ENCODE results near the gene RIPPLY1.

The RIPPLY1 gene

GRCh38 chrX:106901781-106902219, 1.3 kb downstream of the RIPPLY1 start:
- Histone ChIP-seq H3K4me2 (no peak overlapping the region), H3K4me3 (no peak overlapping the region), H3K27ac (no peak overlapping the region), H3K4me1 (peaks cover 0 to 9% (median 2%) of the 10 kb centered on the region in 10 experiments; a peak in 3 of 20 replicates), H3K27me3 (peaks cover 81 to 99% (median 93%) of the 10 kb centered on the region in 11 experiments), H3K36me3 (no peaks in the 10 kb centered on the region), H4K20me1 (peaks cover 0 to 12% (median 0%) of the 10 kb centered on the region in 11 experiments; a peak in 9 of 22 replicates), H3K9ac (no peak overlapping the region), H3K9me3 (replicated peaks in 1 of 11) (no peaks in the 10 kb centered on the region)
- no peak for TF ChIP-seq Cebpa-rat (IDR thresholded peaks at IDR 0.05)

GRCh38 chrX:106901341-106901740, 1.8 kb downstream of the RIPPLY1 start:
- H3K9me3 ChIP-seq (replicated peaks in 1 of 11), result no peaks in the 10 kb centered on the region
- no peaks in the 10 kb centered on the region for H3K36me3 ChIP-seq
- no peak for TF ChIP-seq Cebpa-rat (IDR thresholded peaks at IDR 0.05)
- H3K4me2 ChIP-seq, result no peak overlapping the region
- no peak overlapping the region for H3K27ac ChIP-seq
- peaks cover 81 to 99% (median 93%) of the 10 kb centered on the region in 11 experiments for H3K27me3 ChIP-seq
- H3K4me3 ChIP-seq, result no peak overlapping the region
- no peak overlapping the region for H3K9ac ChIP-seq
- H3K4me1 ChIP-seq, result peaks cover 0 to 8% (median 2%) of the 10 kb centered on the region in 10 experiments; a peak in 3 of 20 replicates
- H4K20me1 ChIP-seq, result peaks cover 0 to 12% (median 0%) of the 10 kb centered on the region in 11 experiments; a peak in 9 of 22 replicates

GRCh38 chrX:106899841-106900240, 3.3 kb downstream of the RIPPLY1 start:
- Histone ChIP-seq H3K27me3 (peaks cover 81 to 99% (median 93%) of the 10 kb centered on the region in 11 experiments), H3K9me3 (replicated peaks in 1 of 11) (no peaks in the 10 kb centered on the region), H3K9ac (no peak overlapping the region), H3K36me3 (no peaks in the 10 kb centered on the region), H4K20me1 (peaks cover 0 to 10% (median 0%) of the 10 kb centered on the region in 11 experiments; a peak in 10 of 22 replicates), H3K27ac (no peak overlapping the region), H3K4me2 (no peak overlapping the region), H3K4me3 (no peak overlapping the region), H3K4me1 (peaks cover 0 to 9% (median 5%) of the 10 kb centered on the region in 10 experiments; a peak in 7 of 20 replicates)
- no peak for TF ChIP-seq Cebpa-rat (IDR thresholded peaks at IDR 0.05)

GRCh38 chrX:106899276-106899675, 3.9 kb downstream of the RIPPLY1 start:
- peaks cover 0 to 12% (median 6%) of the 10 kb centered on the region in 10 experiments; a peak in 7 of 20 replicates for H3K4me1 ChIP-seq
- no peaks in the 10 kb centered on the region for H3K36me3 ChIP-seq
- TF ChIP-seq Cebpa-rat (IDR thresholded peaks at IDR 0.05), result no peak
- no peaks in the 10 kb centered on the region for H3K9me3 ChIP-seq (replicated peaks in 1 of 11)
- no peak overlapping the region for H3K4me3 ChIP-seq
- no peak overlapping the region for H3K4me2 ChIP-seq
- H3K9ac ChIP-seq, result no peak overlapping the region
- peaks cover 81 to 99% (median 93%) of the 10 kb centered on the region in 11 experiments for H3K27me3 ChIP-seq
- peaks cover 0 to 13% (median 0%) of the 10 kb centered on the region in 11 experiments; a peak in 9 of 22 replicates for H4K20me1 ChIP-seq
- H3K27ac ChIP-seq, result no peak overlapping the region

- no peaks in the 10 kb centered on the region for H3K9me3 ChIP-seq (replicated peaks in 1 of 11)
- H3K4me2 ChIP-seq, result no peak overlapping the region
- H3K4me3 ChIP-seq, result no peak overlapping the region
- H3K4me1 ChIP-seq, result peaks cover 0 to 8% (median 2%) of the 10 kb centered on the region in 10 experiments; a peak in 7 of 20 replicates
- peaks cover 0 to 8% (median 0%) of the 10 kb centered on the region in 11 experiments; a peak in 7 of 22 replicates for H4K20me1 ChIP-seq
- no peaks in the 10 kb centered on the region for H3K36me3 ChIP-seq
- H3K9ac ChIP-seq, result no peak overlapping the region
- peaks cover 81 to 98% (median 93%) of the 10 kb centered on the region in 11 experiments for H3K27me3 ChIP-seq
- no peak overlapping the region for H3K27ac ChIP-seq
- TF ChIP-seq Cebpa-rat (IDR thresholded peaks at IDR 0.05), result no peak
Observed at GRCh38 chrX:106898462-106898861, 4.7 kb downstream of the RIPPLY1 start.

GRCh38 chrX:106897259-106897658, 5.9 kb downstream of the RIPPLY1 start:
- Histone ChIP-seq H3K27ac (no peak overlapping the region), H3K36me3 (no peaks in the 10 kb centered on the region), H3K4me1 (peaks cover 0 to 6% (median 0%) of the 10 kb centered on the region in 10 experiments; a peak in 6 of 20 replicates), H4K20me1 (peaks cover 0 to 8% (median 0%) of the 10 kb centered on the region in 11 experiments; a peak in 7 of 22 replicates), H3K4me3 (no peak overlapping the region), H3K4me2 (no peak overlapping the region), H3K9me3 (replicated peaks in 1 of 11) (no peaks in the 10 kb centered on the region), H3K27me3 (peaks cover 83 to 98% (median 93%) of the 10 kb centered on the region in 11 experiments), H3K9ac (no peak overlapping the region)
- TF ChIP-seq Cebpa-rat (IDR thresholded peaks at IDR 0.05), result no peak

GRCh38 chrX:106894978-106895452, 8.1 kb downstream of the RIPPLY1 start:
- Histone ChIP-seq H3K4me3 (no peak overlapping the region), H3K27me3 (peaks cover 83 to 98% (median 93%) of the 10 kb centered on the region in 11 experiments), H3K9me3 (replicated peaks in 1 of 11) (no peaks in the 10 kb centered on the region), H4K20me1 (peaks cover 0 to 8% (median 0%) of the 10 kb centered on the region in 11 experiments; a peak in 7 of 22 replicates), H3K9ac (no peak overlapping the region), H3K4me1 (peaks cover 0 to 6% (median 0%) of the 10 kb centered on the region in 10 experiments; a peak in 6 of 20 replicates), H3K36me3 (no peaks in the 10 kb centered on the region), H3K4me2 (peak overlapping the region in 4 of 11 experiments; percentile 8 to 29 (median 22); a peak in 4 of 22 replicates), H3K27ac (no peak overlapping the region)
- no peak for TF ChIP-seq Cebpa-rat (IDR thresholded peaks at IDR 0.05)

GRCh38 chrX:106894392-106894909, 8.7 kb downstream of the RIPPLY1 start:
- H3K9ac ChIP-seq, result no peak overlapping the region
- peak overlapping the region in 5 of 11 experiments; percentile 8 to 29 (median 20); a peak in 5 of 22 replicates for H3K4me2 ChIP-seq
- H3K36me3 ChIP-seq, result no peaks in the 10 kb centered on the region
- H3K27ac ChIP-seq, result no peak overlapping the region
- H4K20me1 ChIP-seq, result peaks cover 0 to 8% (median 0%) of the 10 kb centered on the region in 11 experiments; a peak in 5 of 22 replicates
- H3K4me1 ChIP-seq, result peaks cover 0 to 6% (median 0%) of the 10 kb centered on the region in 10 experiments; a peak in 6 of 20 replicates
- no peaks in the 10 kb centered on the region for H3K9me3 ChIP-seq (replicated peaks in 1 of 11)
- peaks cover 82 to 98% (median 93%) of the 10 kb centered on the region in 11 experiments for H3K27me3 ChIP-seq
- H3K4me3 ChIP-seq, result no peak overlapping the region
- TF ChIP-seq Cebpa-rat (IDR thresholded peaks at IDR 0.05), result no peak

- H3K27me3 ChIP-seq, result peaks cover 90 to 100% (median 99%) of the 10 kb centered on the region in 11 experiments
- no peak for TF ChIP-seq Cebpa-rat (IDR thresholded peaks at IDR 0.05)
- peaks cover 0 to 6% (median 0%) of the 10 kb centered on the region in 10 experiments; a peak in 6 of 20 replicates for H3K4me1 ChIP-seq
- H3K4me2 ChIP-seq, result no peak overlapping the region
- no peak overlapping the region for H3K4me3 ChIP-seq
- H3K36me3 ChIP-seq, result no peaks in the 10 kb centered on the region
- peaks cover 0 to 14% (median 7%) of the 10 kb centered on the region in 11 experiments; a peak in 10 of 22 replicates for H3K9me3 ChIP-seq (replicated peaks in 1 of 11)
- no peak overlapping the region for H3K9ac ChIP-seq
- no peak overlapping the region for H3K27ac ChIP-seq
- H4K20me1 ChIP-seq, result peaks cover 0 to 8% (median 0%) of the 10 kb centered on the region in 11 experiments; a peak in 5 of 22 replicates
Observed at GRCh38 chrX:106891762-106892460, 11.2 kb downstream of the RIPPLY1 start.

Data from BLaER1 treated with 17β-estradiol and CSF1 and Interleukin-3, amounts not matched to agents 10 nM and 100 nM (cell line).